ENCODE data around the gene STK32B.

Gene STK32B

GRCh38 chr4:5218376-5219069 is 167.2 kb downstream of the STK32B start:
- no peaks in the 10 kb centered on the region for H3K4me1 ChIP-seq
- H3K9ac ChIP-seq, result no peak overlapping the region

GRCh38 chr4:5220028-5220427 is 168.7 kb downstream of the STK32B start:
- Histone ChIP-seq H3K27ac (no peak overlapping the region), H2AFZ (no peak overlapping the region), H3K4me3 (ENCODE audit: low read depth, low read length) (no peak overlapping the region), H3K79me2 (no peaks in the 10 kb centered on the region), H3K4me2 (ENCODE audit: low read length) (no peak overlapping the region), H3K27me3 (ENCODE audit: control insufficient read depth, insufficient read depth, low read length) (no peaks in the 10 kb centered on the region), H3K9me3 (ENCODE audit: control insufficient read depth, low read length) (no peaks in the 10 kb centered on the region), H3K4me1 (no peaks in the 10 kb centered on the region), H3K9ac (no peak overlapping the region), H3K36me3 (ENCODE audit: control insufficient read depth, insufficient read depth, low read length) (no peaks in the 10 kb centered on the region)
- no peak for TF ChIP-seq CTCF (IDR thresholded peaks at IDR 0.05)

More at GRCh38 chr4:5218376-5219069, 167.2 kb downstream of the STK32B start:
- no peaks in the 10 kb centered on the region for H3K9me3 ChIP-seq (ENCODE audit: control insufficient read depth, low read length)
- H3K4me3 ChIP-seq (ENCODE audit: low read depth, low read length), result no peak overlapping the region
- H3K36me3 ChIP-seq (ENCODE audit: control insufficient read depth, insufficient read depth, low read length), result no peaks in the 10 kb centered on the region
- H2AFZ ChIP-seq, result no peak overlapping the region
- H3K4me2 ChIP-seq (ENCODE audit: low read length), result no peak overlapping the region
- H3K79me2 ChIP-seq, result no peaks in the 10 kb centered on the region
- TF ChIP-seq CTCF (IDR thresholded peaks at IDR 0.05), result no peak
- H3K27ac ChIP-seq, result no peak overlapping the region
- H3K27me3 ChIP-seq (ENCODE audit: control insufficient read depth, insufficient read depth, low read length), result no peaks in the 10 kb centered on the region

- H3K27me3 ChIP-seq (ENCODE audit: control insufficient read depth, insufficient read depth, low read length), result no peaks in the 10 kb centered on the region
- no peak overlapping the region for H3K4me3 ChIP-seq (ENCODE audit: low read depth, low read length)
- H3K27ac ChIP-seq, result no peak overlapping the region
- H3K9ac ChIP-seq, result no peak overlapping the region
- TF ChIP-seq CTCF (IDR thresholded peaks at IDR 0.05), result no peak
- no peaks in the 10 kb centered on the region for H3K79me2 ChIP-seq
- H2AFZ ChIP-seq, result no peak overlapping the region
- H3K9me3 ChIP-seq (ENCODE audit: control insufficient read depth, low read length), result no peaks in the 10 kb centered on the region
- H3K4me2 ChIP-seq (ENCODE audit: low read length), result no peak overlapping the region
- no peaks in the 10 kb centered on the region for H3K4me1 ChIP-seq
- no peaks in the 10 kb centered on the region for H3K36me3 ChIP-seq (ENCODE audit: control insufficient read depth, insufficient read depth, low read length)
Observed at GRCh38 chr4:5222047-5222446, 170.8 kb downstream of the STK32B start.

GRCh38 chr4:5222951-5223350 is 171.7 kb downstream of the STK32B start:
- no peaks in the 10 kb centered on the region for H3K79me2 ChIP-seq
- H2AFZ ChIP-seq, result no peak overlapping the region
- no peak overlapping the region for H3K4me3 ChIP-seq (ENCODE audit: low read depth, low read length)
- H3K36me3 ChIP-seq (ENCODE audit: control insufficient read depth, insufficient read depth, low read length), result no peaks in the 10 kb centered on the region
- H3K9me3 ChIP-seq (ENCODE audit: control insufficient read depth, low read length), result no peaks in the 10 kb centered on the region
- H3K27ac ChIP-seq, result no peak overlapping the region
- no peaks in the 10 kb centered on the region for H3K27me3 ChIP-seq (ENCODE audit: control insufficient read depth, insufficient read depth, low read length)
- H3K9ac ChIP-seq, result no peak overlapping the region
- no peak for TF ChIP-seq CTCF (IDR thresholded peaks at IDR 0.05)
- H3K4me2 ChIP-seq (ENCODE audit: low read length), result no peak overlapping the region
- H3K4me1 ChIP-seq, result no peaks in the 10 kb centered on the region

- H3K27ac ChIP-seq, result no peak overlapping the region
- no peak overlapping the region for H2AFZ ChIP-seq
- no peak for TF ChIP-seq CTCF (IDR thresholded peaks at IDR 0.05)
- no peaks in the 10 kb centered on the region for H3K27me3 ChIP-seq (ENCODE audit: control insufficient read depth, insufficient read depth, low read length)
- H3K9me3 ChIP-seq (ENCODE audit: control insufficient read depth, low read length), result no peaks in the 10 kb centered on the region
- H3K4me2 ChIP-seq (ENCODE audit: low read length), result no peak overlapping the region
- H3K79me2 ChIP-seq, result no peaks in the 10 kb centered on the region
- no peaks in the 10 kb centered on the region for H3K4me1 ChIP-seq
- H3K9ac ChIP-seq, result no peak overlapping the region
- no peaks in the 10 kb centered on the region for H3K36me3 ChIP-seq (ENCODE audit: control insufficient read depth, insufficient read depth, low read length)
- H3K4me3 ChIP-seq (ENCODE audit: low read depth, low read length), result no peak overlapping the region
Observed at GRCh38 chr4:5224340-5224739, 173.1 kb downstream of the STK32B start.
